Lung (tissue), 16 donors: Measurements from ENCODE around the gene NLRP5. TPM values are rescaled to one million over a fixed set of nuclear protein-coding genes. Genes with fewer than 3 reads are reported as not detected.
"Not testable (repeated sequence)": the region's sequence is repeated elsewhere in the genome, so short reads cannot be mapped to it uniquely, and the experiment has no call there.

ENCODE experiments used
- ATAC-seq: fragments of 200-7000 bp; cut with Tn5 transposase; one replicate; pipeline ENCODE4 v1.9.1; 2020; ENCODE audit warnings: moderate number of reproducible peaks; ENCODE audit not compliant: insufficient read depth, low FRiP score
- DNase-seq, 3 donors: peaks; one replicate each; pipeline ENCODE4 v3.0.0-alpha.2; 2013 to 2017
- H3K27ac ChIP-seq, 2 donors: one replicate each; pipeline ENCODE4 v1.5.1; 2013; ENCODE audit warnings: mild to moderate bottlenecking in 2 of 2, moderate library complexity in 2 of 2, control low read depth in 1 of 2, inconsistent platforms in 1 of 2, low read depth in 1 of 2, low read length in 1 of 2
- H3K27me3 ChIP-seq, 3 donors: one replicate each; pipeline ENCODE4 v1.5.1; 2013; ENCODE audit warnings: low read length in 2 of 3; ENCODE audit not compliant: control insufficient read depth in 3 of 3, insufficient read depth in 3 of 3
- H3K36me3 ChIP-seq, 4 donors: one replicate each; pipeline ENCODE4 v1.5.1; 2013; ENCODE audit warnings: low read length in 4 of 4, mild to moderate bottlenecking in 1 of 4, moderate library complexity in 1 of 4; ENCODE audit not compliant: control insufficient read depth in 4 of 4, insufficient read depth in 4 of 4
- H3K4me1 ChIP-seq, 5 donors: one replicate each; pipeline ENCODE4 v1.5.1; 2013; ENCODE audit warnings: low read length in 5 of 5, mild to moderate bottlenecking in 2 of 5, moderate library complexity in 1 of 5; ENCODE audit not compliant: control insufficient read depth in 5 of 5, insufficient read depth in 5 of 5
- H3K4me3 ChIP-seq: one replicate; pipeline ENCODE4 v1.5.1; 2013; ENCODE audit warnings: mild to moderate bottlenecking, control low read depth, moderate library complexity
- H3K9ac ChIP-seq, 2 donors: one replicate each; pipeline ENCODE4 v1.5.1; 2013; ENCODE audit warnings: low read length in 2 of 2, control low read depth in 1 of 2; ENCODE audit not compliant: insufficient read depth in 1 of 2
- H3K9me3 ChIP-seq, 4 donors: one replicate each; pipeline ENCODE4 v1.5.1; 2013; ENCODE audit warnings: low read length in 3 of 4, mild to moderate bottlenecking in 1 of 4, moderate library complexity in 1 of 4; ENCODE audit not compliant: control insufficient read depth in 4 of 4, insufficient read depth in 3 of 4
- CTCF ChIP-seq: IDR thresholded peaks from 2 replicates; pipeline ENCODE4 v1.5.1; 2012; ENCODE audit warnings: mild to moderate bottlenecking; ENCODE audit errors: control extremely low read depth, extremely low read depth
- WGBS, 2 donors: extraction: QIAGEN DNeasy Blood & Tissue Kit; methylation state at CpG; one replicate each; pipeline ENCODE4 v1.1.7; 2013; 5-methylcytosine and 5-hydroxymethylcytosine counted together
- long read RNA-seq, 5 donors: transcript quantifications; one replicate each; lab custom pipeline, GENCODE V29; 2026
- polyA plus RNA-seq, 2 donors: library from polyadenylated mRNA; stranded (reverse); fragments of 200-250 nt; gene quantifications; one replicate each; pipeline ENCODE4 v1.2.1, GENCODE V29; 2013
- total RNA-seq, 2 donors: library from RNA; depleted of rRNA in 1 of 2; stranded (reverse); fragments of >200 nt in 1 of 2; gene quantifications; one replicate each; pipeline ENCODE4 v1.2.1, GENCODE V29; 2014 to 2021
- donor health status: control.
- donor health status: control.
- donor health status: Bipolar disorder and iron deficiency.
- donor health status: healthy.
- donor health status: DM: yes; HTN: yes; CAD: no.

NLRP5 gene
- total RNA-seq, result not detected
- polyA plus RNA-seq, result not detected
- long read RNA-seq, donor 1, result 0 reads
- long read RNA-seq, donor 2, result 0 reads
- long read RNA-seq, donor 3, result 0 reads
- long read RNA-seq, donor 4, result 0 reads
- long read RNA-seq, donor 5, result 0 reads

- no peak within 1 kb of the TSS for H3K27ac ChIP-seq
- H3K9ac ChIP-seq, result no peak within 1 kb of the TSS
- ATAC-seq (no peak), DNase-seq (no peak)
- peaks cover 0 to 8% (median 0%) of the 10 kb centered on the region in 4 donors for H3K9me3 ChIP-seq
- no peak within 1 kb of the TSS for H3K4me3 ChIP-seq
- H3K4me1 ChIP-seq, result no peaks in the 10 kb centered on the region
- H3K27me3 ChIP-seq, result no peaks in the 10 kb centered on the region
- no peak for TF ChIP-seq CTCF
- WGBS, 2 donors, result 37 to 43% methylated on average over 10 of the region's 10 CpGs
- no peaks in the 10 kb centered on the region for H3K36me3 ChIP-seq
Measured at GRCh38 chr19:55986487-55986886, at the start of gene NLRP5. TSS of gene NLRP5 (plus strand) at chr19:55986775.

GRCh38 chr19:55939206-55939605 lies 47.4 kb upstream of the NLRP5 start:
- no peak for TF ChIP-seq CTCF
- Histone ChIP-seq H3K27me3 (no peaks in the 10 kb centered on the region), H3K9ac (no peak overlapping the region), H3K36me3 (no peaks in the 10 kb centered on the region), H3K4me3 (no peak overlapping the region), H3K27ac (no peak overlapping the region), H3K4me1 (no peaks in the 10 kb centered on the region), H3K9me3 (peaks cover 0 to 5% (median 0%) of the 10 kb centered on the region in 4 donors)
- ATAC-seq, result no peak
- no peak for DNase-seq
- WGBS, 2 donors, result 65 to 75% methylated on average over 7 of the region's 7 CpGs

- H3K36me3 ChIP-seq, result no peaks in the 10 kb centered on the region
- DNase-seq, result no peak
- no peak overlapping the region for H3K4me3 ChIP-seq
- ATAC-seq, result no peak
- TF ChIP-seq CTCF, result no peak
- WGBS, 2 donors, result 92 to 94% methylated on average over 11 of the region's 11 CpGs
- H3K9me3 ChIP-seq, result peaks cover 0 to 5% (median 0%) of the 10 kb centered on the region in 4 donors
- H3K27ac ChIP-seq, result no peak overlapping the region
- no peaks in the 10 kb centered on the region for H3K4me1 ChIP-seq
- H3K9ac ChIP-seq, result no peak overlapping the region
- H3K27me3 ChIP-seq, result no peaks in the 10 kb centered on the region
Measured at GRCh38 chr19:55940306-55940705, 46.3 kb upstream of the NLRP5 start.

GRCh38 chr19:55947532-55947931 lies 39.0 kb upstream of the NLRP5 start, which contains the start of gene NLRP8:
TSS of gene NLRP8 (plus strand) at chr19:55947832.
- no peaks in the 10 kb centered on the region for H3K36me3 ChIP-seq
- ATAC-seq (no peak), DNase-seq (no peak)
- no peaks in the 10 kb centered on the region for H3K27me3 ChIP-seq
- no peak within 1 kb of the TSS for H3K4me3 ChIP-seq
- no peak within 1 kb of the TSS for H3K27ac ChIP-seq
- H3K9ac ChIP-seq, result no peak within 1 kb of the TSS
- H3K9me3 ChIP-seq, result peaks cover 0 to 17% (median 7%) of the 10 kb centered on the region in 4 donors
- 79 to 86% methylated on average over 8 of the region's 8 CpGs for WGBS, 2 donors
- no peak for TF ChIP-seq CTCF
- H3K4me1 ChIP-seq, result no peaks in the 10 kb centered on the region

- DNase-seq, H3K27ac ChIP-seq, H3K36me3 ChIP-seq, H3K4me1 ChIP-seq, H3K9ac ChIP-seq, H3K27me3 ChIP-seq, ATAC-seq, H3K4me3 ChIP-seq: not testable (repeated sequence)
- H3K9me3 ChIP-seq, result peaks cover 0 to 18% (median 7%) of the 10 kb centered on the region in 4 donors
- 91 to 96% methylated on average over 19 of the region's 19 CpGs for WGBS, 2 donors
Measured at GRCh38 chr19:55950566-55950965, 36.0 kb upstream of the NLRP5 start.
